SK-N-MC (cell line): Measurements from ENCODE around the gene APMAP.

Experiments used
- DNase-seq: peaks from one replicate; pipeline ENCODE4 v3.0.0-alpha.2; 2011; ENCODE audit warnings: low read depth, low spot score
- H3K27ac ChIP-seq: fragments of 200-600 bp; sonication (generic); 2 replicates; pipeline ENCODE4 v1.5.1; 2016; ENCODE audit warnings: mixed run types
- H3K36me3 ChIP-seq: fragments of 200-600 bp; sonication (generic); 2 replicates; pipeline ENCODE4 v1.6.1; 2017; ENCODE audit warnings: antibody characterized with exemption, low read length, mixed read lengths; ENCODE audit not compliant: insufficient read depth
- H3K4me3 ChIP-seq: fragments of 200-600 bp; sonication (generic); 2 replicates; pipeline ENCODE4 v1.5.1; 2016
- H3K9ac ChIP-seq: fragments of 200-600 bp; sonication (generic); 2 replicates; pipeline ENCODE4 v1.8.0; 2017; ENCODE audit warnings: mixed run types, mixed read lengths; ENCODE audit not compliant: insufficient read length
- H3K9me3 ChIP-seq: fragments of 200-600 bp; sonication (generic); 2 replicates; pipeline ENCODE4 v1.6.1; 2017; ENCODE audit warnings: low read depth, mild to moderate bottlenecking, antibody characterized with exemption, low read length, moderate library complexity, mixed read lengths
- EZH2 ChIP-seq: fragments of 200-600 bp; sonication (generic); IDR thresholded peaks from one replicate; pipeline ENCODE4 v1.6.1; 2017; ENCODE audit warnings: antibody characterized with exemption
- FOXP2 ChIP-seq: optimal IDR thresholded peaks from 2 replicates; pipeline ENCODE3; 2011; ENCODE audit warnings: mild to moderate bottlenecking, moderate library complexity; ENCODE audit not compliant: insufficient read depth; ENCODE audit errors: extremely low read length, control extremely low read depth
- POLR2AphosphoS5 ChIP-seq: IDR thresholded peaks from 2 replicates; pipeline ENCODE4 v1.6.1; 2012; ENCODE audit warnings: mild to moderate bottlenecking, low read depth, low read length, borderline replicate concordance

APMAP gene

GRCh38 chr20:24943731-24944130 is 48.8 kb downstream of the APMAP start:
- no peak for TF ChIP-seq EZH2
- TF ChIP-seq POLR2AphosphoS5: no peak
- TF ChIP-seq FOXP2: no peak
- no peak overlapping the region for H3K9ac ChIP-seq
- H3K36me3 ChIP-seq: no peaks in the 10 kb centered on the region
- no peak overlapping the region for H3K4me3 ChIP-seq
- H3K27ac ChIP-seq: no peak overlapping the region
- no peak for DNase-seq
- H3K9me3 ChIP-seq: no peaks in the 10 kb centered on the region

DNA sequence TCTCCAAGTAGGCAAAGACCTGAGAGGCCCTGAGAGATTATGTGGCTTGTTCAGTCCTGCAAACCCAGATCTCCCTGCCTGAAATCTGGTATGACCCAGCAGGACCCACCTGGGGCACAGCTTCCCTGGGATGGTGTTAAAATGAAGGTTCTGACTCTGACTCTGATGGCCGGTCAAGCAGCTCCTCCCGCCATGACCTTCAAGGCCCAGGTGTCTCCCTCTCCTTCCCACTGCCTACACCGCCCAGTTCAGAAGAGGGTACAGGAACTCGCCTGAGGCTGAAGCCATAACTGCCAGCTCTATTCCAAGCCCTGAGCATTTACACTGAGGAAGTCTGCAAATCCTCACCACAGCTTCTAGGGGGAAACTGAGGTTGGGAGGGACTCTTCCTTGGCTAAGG is 49.4 kb downstream of the APMAP start:
- no peak for TF ChIP-seq POLR2AphosphoS5
- TF ChIP-seq EZH2: no peak
- TF ChIP-seq FOXP2: no peak
- DNase-seq: no peak
- no peak overlapping the region for H3K4me3 ChIP-seq
- no peaks in the 10 kb centered on the region for H3K36me3 ChIP-seq
- no peak overlapping the region for H3K27ac ChIP-seq
- H3K9ac ChIP-seq: no peak overlapping the region
- no peaks in the 10 kb centered on the region for H3K9me3 ChIP-seq

DNA sequence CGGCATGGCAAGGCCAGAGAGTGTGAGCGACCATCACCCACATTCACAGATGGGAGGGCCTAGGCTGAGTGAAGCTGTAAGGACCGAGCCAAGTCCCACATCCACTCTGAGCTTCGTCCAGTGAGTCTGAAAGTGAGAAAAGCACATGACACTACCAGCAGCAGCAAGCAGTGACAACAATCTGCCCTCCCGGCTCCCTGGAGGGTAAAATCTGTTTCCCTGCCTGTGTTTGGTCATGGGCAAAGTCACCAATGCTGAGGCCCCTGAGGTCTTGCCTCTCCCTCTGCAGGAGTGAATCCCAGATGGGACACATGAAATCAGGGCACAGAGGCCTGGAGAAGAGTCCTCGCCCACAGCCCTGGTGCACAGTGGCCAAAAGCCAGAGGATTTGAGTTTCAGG is 49.9 kb downstream of the APMAP start:
- H3K4me3 ChIP-seq: no peak overlapping the region
- no peak for TF ChIP-seq EZH2
- DNase-seq: no peak
- no peak overlapping the region for H3K9ac ChIP-seq
- H3K9me3 ChIP-seq: no peaks in the 10 kb centered on the region
- no peak overlapping the region for H3K27ac ChIP-seq
- no peaks in the 10 kb centered on the region for H3K36me3 ChIP-seq

DNA sequence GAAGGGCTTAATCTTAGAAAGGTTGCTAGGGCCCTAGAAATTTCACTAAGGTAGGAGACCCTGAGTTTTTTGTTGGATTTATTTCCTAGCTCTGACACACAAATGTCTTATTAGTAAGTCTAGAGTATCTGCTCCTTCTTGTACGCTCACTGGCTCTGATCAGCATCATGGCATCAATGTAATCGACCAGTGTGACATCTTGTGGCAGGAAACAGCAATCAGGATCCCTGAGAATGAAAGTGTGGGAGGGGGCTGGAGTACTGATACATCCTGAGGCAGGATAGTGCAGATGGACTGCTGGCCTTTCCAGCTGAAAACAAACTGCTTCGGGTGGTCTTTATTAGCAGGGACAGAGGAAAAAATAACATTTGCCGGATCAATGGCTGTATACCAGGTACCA is 53.5 kb downstream of the APMAP start:
- TF ChIP-seq POLR2AphosphoS5: no peak
- DNase-seq: no peak
- H3K9ac ChIP-seq: no peak overlapping the region
- no peak overlapping the region for H3K27ac ChIP-seq
- no peak overlapping the region for H3K4me3 ChIP-seq
- H3K36me3 ChIP-seq: no peaks in the 10 kb centered on the region
- H3K9me3 ChIP-seq: no peaks in the 10 kb centered on the region

GRCh38 chr20:24938498-24938897 is 54.1 kb downstream of the APMAP start:
- no peaks in the 10 kb centered on the region for H3K36me3 ChIP-seq
- no peak overlapping the region for H3K4me3 ChIP-seq
- TF ChIP-seq POLR2AphosphoS5: no peak
- TF ChIP-seq FOXP2: no peak
- no peak for TF ChIP-seq EZH2
- no peak for DNase-seq
- H3K9ac ChIP-seq: no peak overlapping the region
- H3K9me3 ChIP-seq: no peaks in the 10 kb centered on the region
- no peak overlapping the region for H3K27ac ChIP-seq

DNA sequence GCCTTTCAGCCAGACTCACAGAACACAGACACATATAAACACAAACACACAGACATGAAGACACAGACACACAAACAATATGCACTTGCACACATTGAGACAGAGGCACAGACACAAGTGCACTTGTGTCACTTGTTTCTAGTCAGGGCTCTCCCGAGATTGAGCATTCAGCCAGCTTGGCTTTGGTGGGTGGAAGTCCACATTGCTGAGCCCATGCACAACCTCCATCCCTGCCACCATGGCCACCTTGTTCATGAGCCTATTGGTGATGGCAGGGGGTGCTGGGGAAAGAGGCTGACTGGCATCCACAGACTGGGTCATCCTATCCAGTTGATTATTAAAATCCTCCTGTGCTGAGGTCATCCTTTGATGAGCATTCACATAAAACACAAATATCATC is 55.0 kb downstream of the APMAP start:
- Histone ChIP-seq H3K27ac (no peak overlapping the region), H3K4me3 (no peak overlapping the region), H3K36me3 (no peaks in the 10 kb centered on the region), H3K9me3 (no peaks in the 10 kb centered on the region), H3K9ac (no peak overlapping the region)
- no peak for DNase-seq
- no peak for TF ChIP-seq FOXP2
- TF ChIP-seq EZH2: no peak
- TF ChIP-seq POLR2AphosphoS5: no peak

GRCh38 chr20:24936526-24937407 is 55.8 kb downstream of the APMAP start:
- Histone ChIP-seq H3K36me3 (no peaks in the 10 kb centered on the region), H3K9me3 (no peaks in the 10 kb centered on the region), H3K4me3 (no peak overlapping the region), H3K27ac (no peak overlapping the region), H3K9ac (no peak overlapping the region)
- TF ChIP-seq POLR2AphosphoS5: no peak
- no peak for TF ChIP-seq EZH2
- TF ChIP-seq FOXP2: no peak
- no peak for DNase-seq

GRCh38 chr20:24935766-24936525 is 56.6 kb downstream of the APMAP start:
- H3K4me3 ChIP-seq: no peak overlapping the region
- no peaks in the 10 kb centered on the region for H3K9me3 ChIP-seq
- TF ChIP-seq EZH2: no peak
- no peak for TF ChIP-seq FOXP2
- no peak for TF ChIP-seq POLR2AphosphoS5
- H3K9ac ChIP-seq: no peak overlapping the region
- H3K27ac ChIP-seq: no peak overlapping the region
- DNase-seq: no peak
- H3K36me3 ChIP-seq: no peaks in the 10 kb centered on the region
